ENCODE data around the gene AP4M1.
A peak's percentile ranks its signal among the peaks of the same experiment; 100 is the strongest.

Gene AP4M1

DNA sequence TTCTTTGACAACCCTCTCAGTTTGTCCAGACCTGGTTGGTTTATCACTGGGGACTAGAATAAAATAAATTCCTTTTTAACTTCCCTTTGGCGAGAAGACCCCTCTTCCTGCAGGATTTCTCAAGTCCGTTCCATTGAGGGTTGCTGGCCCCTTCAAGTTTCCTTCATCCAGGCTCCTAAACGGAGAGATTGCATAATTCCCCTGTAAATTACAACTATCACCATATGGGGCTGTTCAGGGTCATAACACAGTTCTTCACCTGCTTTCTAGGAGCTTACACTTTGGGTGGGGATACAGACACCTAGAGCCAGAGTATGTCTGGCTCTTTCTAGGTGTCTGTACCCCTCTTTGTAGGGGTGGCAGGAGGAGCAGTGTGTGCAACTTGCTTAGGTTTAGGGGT lies 15.9 kb upstream of the AP4M1 start:
- no peak for DNase-seq (ENCODE audit: low read depth in 2 of 3, low spot score in 1 of 3)

GRCh38 chr7:100087055-100087750 lies 14.2 kb upstream of the AP4M1 start:
- DNase-seq (ENCODE audit: low read depth in 2 of 3, low spot score in 1 of 3), result no peak

GRCh38 chr7:100088095-100088620 lies 13.3 kb upstream of the AP4M1 start:
- no peak for DNase-seq (ENCODE audit: low read depth in 2 of 3, low spot score in 1 of 3)

DNA sequence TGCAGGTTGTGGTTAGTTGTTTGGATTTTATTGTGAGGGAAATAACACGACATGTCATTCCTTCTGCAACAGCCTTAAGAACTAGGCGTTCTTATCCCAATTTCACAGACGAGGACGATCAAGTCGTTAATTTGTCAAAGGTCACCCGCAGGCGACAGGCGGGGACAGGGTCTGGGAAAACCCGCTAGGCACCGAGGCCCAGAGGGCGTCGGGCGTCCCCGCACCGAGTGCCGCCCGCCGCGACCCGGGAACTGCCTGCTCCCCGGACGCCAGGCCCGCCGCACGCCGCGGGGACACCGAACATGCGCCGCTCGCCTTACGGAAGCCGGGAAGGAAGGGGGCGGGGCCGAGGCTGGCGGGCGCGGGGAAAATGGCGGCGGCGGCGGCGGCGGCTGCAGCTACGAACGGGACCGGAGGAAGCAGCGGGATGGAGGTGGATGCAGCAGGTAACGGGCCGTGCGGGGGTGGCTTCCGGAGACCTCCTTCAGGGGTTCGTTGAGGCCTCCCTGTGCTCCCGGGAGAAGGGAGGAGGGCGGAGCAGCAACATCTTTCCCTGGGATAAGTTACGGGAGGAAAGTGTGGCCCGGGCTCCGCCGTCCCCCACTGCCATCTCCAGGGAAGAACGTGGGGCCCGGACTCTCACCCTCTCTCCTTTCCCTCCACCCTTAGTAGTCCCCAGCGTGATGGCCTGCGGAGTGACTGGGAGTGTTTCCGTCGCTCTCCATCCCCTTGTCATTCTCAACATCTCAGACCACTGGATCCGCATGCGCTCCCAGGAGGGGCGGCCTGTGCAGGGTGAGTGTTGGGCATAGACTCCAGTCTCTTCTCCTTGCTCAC lies 12.6 kb upstream of the AP4M1 start, which contains the start of gene COPS6:
Gene COPS6 (plus strand): TSS at position 349 of the 837 bp plus-strand sequence. CDS start 22 bp downstream, at position 371.
- peak; percentile 70 to 85 (median 83) for DNase-seq (ENCODE audit: low read depth in 2 of 3, low spot score in 1 of 3)

GRCh38 chr7:100089458-100090196 lies 11.8 kb upstream of the AP4M1 start:
- DNase-seq (ENCODE audit: low read depth in 2 of 3, low spot score in 1 of 3), result no peak

DNA sequence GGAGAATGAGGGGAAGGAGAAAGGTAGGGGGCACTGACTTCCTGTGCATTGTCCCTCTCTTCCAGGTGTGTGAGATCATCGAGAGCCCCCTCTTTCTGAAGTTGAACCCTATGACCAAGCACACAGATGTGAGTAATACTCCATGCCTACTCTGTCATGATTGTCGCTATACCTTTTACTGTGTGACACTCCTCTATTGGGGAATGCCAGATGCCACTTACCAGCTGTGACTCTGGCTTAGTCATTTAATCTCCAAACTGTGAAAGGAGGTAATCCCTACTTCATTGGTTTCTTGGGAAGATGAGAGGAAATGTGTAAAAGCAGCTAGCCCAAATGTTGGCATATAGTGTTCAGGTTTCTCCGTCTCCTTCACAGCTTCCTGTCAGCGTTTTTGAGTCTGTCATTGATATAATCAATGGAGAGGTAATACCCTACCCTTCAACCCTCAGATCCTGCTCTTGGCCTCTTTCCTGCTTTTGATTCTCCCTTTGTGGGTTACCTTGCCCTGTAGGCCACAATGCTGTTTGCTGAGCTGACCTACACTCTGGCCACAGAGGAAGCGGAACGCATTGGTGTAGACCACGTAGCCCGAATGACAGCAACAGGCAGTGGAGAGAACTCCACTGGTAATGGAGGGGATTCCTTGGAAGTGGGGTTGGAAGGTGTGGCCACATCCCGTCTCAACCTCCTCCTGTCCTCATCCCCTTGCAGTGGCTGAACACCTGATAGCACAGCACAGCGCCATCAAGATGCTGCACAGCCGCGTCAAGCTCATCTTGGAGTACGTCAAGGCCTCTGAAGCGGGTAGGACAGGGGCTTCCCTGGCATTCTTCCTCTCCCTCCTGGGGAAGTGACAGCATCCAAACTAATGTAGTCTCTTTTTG lies 10.7 kb upstream of the AP4M1 start:
- DNase-seq (ENCODE audit: low read depth in 2 of 3, low spot score in 1 of 3), result no peak

DNA sequence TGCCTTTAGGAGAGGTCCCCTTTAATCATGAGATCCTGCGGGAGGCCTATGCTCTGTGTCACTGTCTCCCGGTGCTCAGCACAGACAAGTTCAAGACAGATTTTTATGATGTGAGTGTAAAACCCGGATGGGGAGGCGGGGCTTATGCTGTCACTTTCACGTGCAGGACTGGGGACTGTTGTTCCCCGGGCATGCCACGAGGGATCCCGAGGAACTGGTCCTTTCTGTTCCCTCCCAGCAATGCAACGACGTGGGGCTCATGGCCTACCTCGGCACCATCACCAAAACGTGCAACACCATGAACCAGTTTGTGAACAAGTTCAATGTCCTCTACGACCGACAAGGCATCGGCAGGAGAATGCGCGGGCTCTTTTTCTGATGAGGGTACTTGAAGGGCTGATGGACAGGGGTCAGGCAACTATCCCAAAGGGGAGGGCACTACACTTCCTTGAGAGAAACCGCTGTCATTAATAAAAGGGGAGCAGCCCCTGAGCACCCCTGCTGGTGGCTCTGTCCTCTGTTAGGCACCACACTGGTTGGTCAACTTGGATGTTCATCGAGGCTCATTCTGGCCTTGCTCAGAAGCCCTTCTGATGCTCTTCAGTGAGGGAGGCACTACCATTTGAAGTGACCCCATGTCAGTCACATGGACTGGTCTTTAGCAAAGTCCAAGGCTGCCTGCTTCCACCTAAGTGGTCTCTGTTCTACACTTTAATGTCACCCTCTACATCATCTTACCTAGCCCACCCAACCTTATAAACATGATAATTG lies 9.8 kb upstream of the AP4M1 start:
- no peak for DNase-seq (ENCODE audit: low read depth in 2 of 3, low spot score in 1 of 3)

- DNase-seq (ENCODE audit: low read depth in 2 of 3, low spot score in 1 of 3), result no peak
Observed at GRCh38 chr7:100093054-100093453, 8.4 kb upstream of the AP4M1 start.

DNA sequence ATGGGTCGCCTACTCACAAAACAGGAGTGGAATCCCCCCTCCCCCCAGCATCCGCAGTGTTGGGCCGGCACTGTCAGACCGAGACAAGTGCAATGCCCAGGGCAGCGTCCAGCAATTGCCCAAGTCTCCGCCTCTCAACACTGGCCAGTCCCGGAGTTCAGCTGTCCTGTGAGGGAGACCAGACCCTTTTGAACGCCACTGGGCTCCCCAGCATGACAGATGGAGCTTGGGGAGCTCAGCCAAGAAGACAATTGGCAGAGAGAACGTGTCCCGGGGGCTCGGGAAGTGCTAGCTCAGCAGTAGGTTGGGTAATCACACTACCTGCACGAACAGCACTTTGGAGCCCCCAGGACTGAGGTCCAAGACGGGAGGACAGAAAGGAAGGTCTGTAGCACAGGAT lies 7.9 kb upstream of the AP4M1 start:
- no peak for DNase-seq (ENCODE audit: low read depth in 2 of 3, low spot score in 1 of 3)

DNA sequence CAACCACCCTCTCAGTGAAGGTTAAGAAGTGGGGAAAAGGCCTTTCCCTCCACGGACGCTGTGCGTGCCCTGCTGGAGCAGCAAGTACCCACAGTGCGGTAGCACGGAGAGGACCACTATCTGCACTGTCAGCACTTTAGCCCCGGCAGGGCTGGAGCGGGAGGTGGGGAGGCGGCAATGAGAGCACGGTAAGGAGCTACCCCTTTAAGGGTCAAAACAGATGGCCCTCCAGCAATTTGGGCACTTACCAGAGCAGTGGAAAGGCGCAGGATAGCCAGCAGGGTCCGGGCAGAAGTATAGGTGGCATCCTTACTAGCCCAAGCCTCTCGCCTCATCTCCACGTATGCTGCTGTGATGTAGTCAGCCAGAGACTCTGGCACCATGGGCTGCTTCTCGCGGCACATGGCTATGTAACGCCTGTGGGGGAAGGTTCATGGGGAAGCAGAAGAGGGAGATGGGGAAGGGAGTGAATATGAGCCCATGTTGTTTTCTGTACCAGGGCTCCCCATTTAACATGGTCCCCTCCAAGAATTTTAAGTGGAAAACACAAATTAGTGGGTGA lies 7.4 kb upstream of the AP4M1 start:
- no peak for DNase-seq (ENCODE audit: low read depth in 2 of 3, low spot score in 1 of 3)

DNA sequence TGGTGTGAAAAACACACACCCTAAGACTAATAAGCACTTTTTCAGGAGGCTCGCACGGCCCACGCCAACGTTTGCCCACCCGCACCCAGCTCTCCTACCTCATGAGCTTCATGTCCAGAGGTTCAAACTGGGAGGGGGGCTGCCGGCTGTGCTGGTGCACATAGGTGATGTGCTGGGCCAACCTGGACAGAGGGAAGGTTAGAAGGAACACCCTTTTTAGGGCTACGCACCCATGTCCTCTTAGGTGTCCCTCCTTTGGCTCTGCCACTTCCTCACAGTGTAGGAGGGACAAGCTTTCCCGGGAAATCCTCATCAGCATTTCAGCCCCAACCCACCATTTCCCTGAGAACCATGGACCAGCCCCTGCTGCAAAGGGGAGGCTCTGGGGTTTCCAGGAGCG lies 6.2 kb upstream of the AP4M1 start:
- no peak for DNase-seq (ENCODE audit: low read depth in 2 of 3, low spot score in 1 of 3)

DNA sequence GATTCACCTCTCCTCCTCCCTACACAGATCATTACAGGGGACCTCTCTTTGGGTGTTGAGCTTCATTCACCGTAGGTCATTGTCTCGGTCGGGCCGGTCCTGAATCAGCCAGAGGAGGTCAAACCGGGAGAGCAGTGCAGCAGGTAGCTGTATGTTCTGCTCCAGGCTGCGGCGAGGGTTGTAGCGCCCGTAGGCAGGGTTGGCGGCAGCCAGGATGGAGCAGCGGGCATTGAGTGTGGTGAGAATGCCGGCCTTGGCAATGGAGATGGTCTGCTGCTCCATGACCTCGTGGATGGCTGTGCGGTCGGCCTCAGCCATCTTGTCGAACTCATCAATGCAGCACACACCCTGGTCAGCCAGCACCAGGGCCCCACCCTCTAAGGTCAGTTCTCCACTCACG lies 5.7 kb upstream of the AP4M1 start:
- DNase-seq (ENCODE audit: low read depth in 2 of 3, low spot score in 1 of 3), result no peak

- DNase-seq (ENCODE audit: low read depth in 2 of 3, low spot score in 1 of 3), result no peak
Observed at GRCh38 chr7:100098913-100099312, 2.5 kb upstream of the AP4M1 start.

DNA sequence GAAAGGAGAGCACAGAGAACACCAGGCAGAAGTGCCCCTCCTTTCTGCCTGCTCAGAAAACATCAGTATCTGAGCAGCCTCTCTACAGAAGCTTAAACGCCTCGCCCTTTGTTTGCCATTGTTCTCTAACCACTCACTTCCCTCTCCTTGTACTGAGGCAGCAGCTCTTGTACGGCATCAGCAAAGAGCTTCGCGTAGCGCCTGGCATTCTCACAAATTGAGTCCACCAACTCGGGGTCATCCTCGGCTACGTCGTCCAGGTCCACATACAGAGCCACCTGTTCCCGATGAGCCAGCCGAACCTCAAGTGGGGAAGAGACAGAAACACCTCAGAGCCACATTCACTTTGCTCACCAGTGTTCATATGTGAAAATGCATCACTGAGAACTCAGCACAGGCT lies 2.0 kb upstream of the AP4M1 start:
- no peak for DNase-seq (ENCODE audit: low read depth in 2 of 3, low spot score in 1 of 3)

GRCh38 chr7:100100420-100101015 lies 925 bp upstream of the AP4M1 start:
- peak; percentile 70 to 83 (median 76) for DNase-seq (ENCODE audit: low read depth in 2 of 3, low spot score in 1 of 3)

DNA sequence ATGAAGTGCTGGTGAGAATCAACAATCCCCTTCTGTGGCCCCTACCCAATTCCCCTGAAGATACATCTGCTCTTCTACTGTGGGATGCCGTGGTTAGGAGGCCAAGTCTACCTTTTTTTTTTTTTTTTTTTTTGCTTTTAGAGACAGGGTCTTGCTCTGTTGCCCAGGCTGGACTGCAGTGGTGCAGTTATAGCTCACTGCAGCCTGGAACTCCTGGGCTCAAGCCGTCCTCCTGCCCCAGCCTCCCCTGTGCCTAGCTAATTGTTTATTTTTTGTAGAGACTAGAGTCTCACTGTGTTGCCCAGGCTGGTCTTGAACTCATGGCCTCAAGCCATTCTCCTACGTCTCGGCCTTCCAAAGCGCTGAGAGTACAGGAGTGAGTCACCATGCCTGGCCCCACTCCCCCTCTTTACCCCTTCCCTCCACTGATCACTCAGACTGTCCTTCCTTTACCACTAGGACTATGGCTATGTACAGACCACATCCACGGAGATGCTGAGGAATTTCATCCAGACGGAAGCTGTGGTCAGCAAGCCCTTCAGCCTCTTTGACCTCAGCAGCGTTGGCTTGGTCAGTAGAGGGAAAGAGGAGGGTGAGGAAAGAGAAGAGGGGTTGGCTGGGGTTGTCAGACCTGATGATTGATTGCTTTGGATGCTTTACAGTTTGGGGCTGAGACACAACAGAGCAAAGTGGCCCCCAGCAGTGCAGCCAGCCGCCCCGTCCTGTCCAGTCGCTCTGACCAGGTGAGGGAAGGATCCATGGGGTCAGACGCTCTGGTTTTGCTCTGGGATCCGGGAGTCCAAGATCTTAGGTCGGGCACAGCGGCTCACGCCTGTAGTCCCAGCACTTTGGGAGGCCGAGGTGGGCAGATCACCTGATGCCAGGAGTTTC lies 1.8 kb downstream of the AP4M1 start:
- no peak for DNase-seq (ENCODE audit: low read depth in 2 of 3, low spot score in 1 of 3)

- DNase-seq (ENCODE audit: low read depth in 2 of 3, low spot score in 1 of 3), result no peak
Observed at GRCh38 chr7:100105534-100105933, 4.1 kb downstream of the AP4M1 start.

DNA sequence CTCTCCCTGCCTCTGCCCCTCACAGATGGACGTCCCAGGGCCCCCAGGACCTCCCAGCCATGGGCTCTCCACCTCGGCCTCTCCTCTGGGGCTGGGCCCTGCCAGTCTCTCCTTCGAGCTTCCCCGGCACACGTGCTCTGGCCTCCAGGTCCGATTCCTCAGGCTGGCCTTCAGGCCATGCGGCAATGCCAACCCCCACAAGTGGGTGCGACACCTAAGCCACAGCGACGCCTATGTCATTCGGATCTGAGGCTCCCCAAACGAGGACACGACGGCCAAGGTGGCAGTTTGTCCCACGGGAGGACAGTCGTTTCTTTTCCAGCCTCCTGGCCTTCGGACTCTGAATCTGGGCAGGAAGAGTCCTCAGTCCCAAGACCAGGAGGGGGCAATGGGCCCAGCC lies 5.2 kb downstream of the AP4M1 start:
- no peak for DNase-seq (ENCODE audit: low read depth in 2 of 3, low spot score in 1 of 3)
